Common myeloid progenitor, CD34-positive (primary cell): ENCODE results near the gene ARID4A.
A peak's percentile ranks its signal among the peaks of the same experiment; 100 is the strongest.

Experiments used
- CTCF ChIA-PET: fragments of 350-600 bp; sonication (Branson Sonifier 250); formaldehyde crosslinking; loops from one replicate; lab custom pipeline; 2021; ENCODE audit warnings: antibody characterized with exemption; lab: Charles Lee
- POLR2A ChIA-PET: fragments of 350-600 bp; sonication (Branson Sonifier 250); formaldehyde crosslinking; loops from one replicate; lab custom pipeline; 2021; ENCODE audit warnings: antibody characterized with exemption; lab: Charles Lee
- DNase-seq, 3 donors: peaks; one replicate each; pipeline versions ENCODE4 v3.0.0 to v3.0.0-alpha.2; 2013
- H3K27ac ChIP-seq, 2 experiments: 1 replicate in 1 of 2; 2 replicates in 1 of 2; pipeline ENCODE4 v1.7.0; 2013; ENCODE audit warnings: inconsistent platforms in 2 of 2, low read length in 2 of 2, mild to moderate bottlenecking in 2 of 2, low read depth in 1 of 2, moderate library complexity in 1 of 2; ENCODE audit not compliant: severe bottlenecking in 2 of 2, insufficient read depth in 1 of 2, poor library complexity in 1 of 2
- H3K27me3 ChIP-seq, 5 experiments: replicated peaks in 2 of 5; 1 replicate in 3 of 5; 2 replicates in 2 of 5; pipeline versions ENCODE4 v1.6.1 to v1.7.0; 2013; ENCODE audit warnings: low read length in 4 of 5, mild to moderate bottlenecking in 2 of 5, moderate library complexity in 2 of 5, inconsistent platforms in 1 of 5; ENCODE audit not compliant: insufficient read depth in 5 of 5, control insufficient read depth in 4 of 5
- H3K36me3 ChIP-seq, 4 experiments: 1 replicate in 2 of 4; 2 replicates in 2 of 4; pipeline versions ENCODE4 v1.6.1 to v1.7.0; 2013; ENCODE audit warnings: low read length in 3 of 4, control low read depth in 1 of 4, mild to moderate bottlenecking in 1 of 4; ENCODE audit not compliant: control insufficient read depth in 4 of 4, insufficient read depth in 4 of 4
- H3K4me1 ChIP-seq, 4 experiments: 1 replicate in 3 of 4; 2 replicates in 1 of 4; pipeline versions ENCODE4 v1.6.1 to v1.7.1; 2013; ENCODE audit warnings: low read length in 3 of 4, mild to moderate bottlenecking in 3 of 4, control low read depth in 1 of 4, inconsistent platforms in 1 of 4, moderate library complexity in 1 of 4; ENCODE audit not compliant: control insufficient read depth in 4 of 4, insufficient read depth in 4 of 4; ENCODE audit errors: control extremely low read depth in 1 of 4
- H3K4me3 ChIP-seq, 7 experiments: 1 replicate in 4 of 7; 2 replicates in 3 of 7; pipeline versions ENCODE4 v1.5.1 to v1.7.0; 2013; ENCODE audit warnings: mild to moderate bottlenecking in 7 of 7, low read length in 6 of 7, moderate library complexity in 6 of 7, inconsistent platforms in 2 of 7, low read depth in 2 of 7, control low read depth in 1 of 7; ENCODE audit not compliant: insufficient read depth in 4 of 7, control insufficient read depth in 1 of 7; ENCODE audit errors: extremely low read depth in 1 of 7
- H3K9me3 ChIP-seq, 5 experiments: 1 replicate in 4 of 5; 2 replicates in 1 of 5; pipeline versions ENCODE4 v1.6.1 to v1.7.1; 2013; ENCODE audit warnings: low read length in 4 of 5, mild to moderate bottlenecking in 2 of 5, inconsistent platforms in 1 of 5, low read depth in 1 of 5, moderate library complexity in 1 of 5; ENCODE audit not compliant: control insufficient read depth in 4 of 5, insufficient read depth in 2 of 5; ENCODE audit errors: control extremely low read depth in 1 of 5
- WGBS: methylation state at CpG from one replicate; pipeline ENCODE4 v1.1.5; 2013; ENCODE audit not compliant: insufficient coverage; 5-methylcytosine and 5-hydroxymethylcytosine counted together

ARID4A gene

DNA sequence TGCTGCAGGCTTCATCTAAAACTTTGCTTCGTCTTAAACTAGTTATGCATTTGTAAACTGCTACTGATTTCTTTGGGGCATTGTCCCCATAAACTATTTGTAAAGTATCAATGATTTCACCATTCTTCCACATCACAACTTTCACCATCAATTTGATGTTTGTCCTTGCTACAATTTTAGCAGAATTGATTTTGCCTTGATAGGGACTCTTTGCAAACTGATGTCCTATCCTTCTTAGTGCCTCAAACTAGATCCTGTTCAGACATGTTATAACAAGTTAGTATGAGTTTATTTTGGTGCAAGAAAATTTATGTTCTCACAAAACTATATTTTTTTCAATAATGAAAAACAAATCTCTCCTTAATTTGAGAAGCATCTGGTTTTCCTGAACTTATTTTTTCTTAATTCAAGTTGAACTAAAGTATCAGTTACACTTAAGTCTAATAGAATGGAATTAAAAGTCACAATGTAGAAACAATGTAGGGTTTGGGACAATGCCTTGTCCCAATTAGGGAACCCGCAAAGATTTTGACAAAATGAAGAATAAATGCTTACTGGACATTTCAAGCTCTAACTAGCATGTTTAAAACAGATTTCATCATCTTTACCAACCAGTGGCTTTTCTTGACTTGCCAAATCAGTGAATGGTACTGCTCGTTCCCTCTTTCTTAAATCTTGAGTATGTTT, 10.1 kb upstream of the ARID4A start:
- 50% methylated on average over 2 of the region's 3 CpGs for WGBS
- Histone ChIP-seq H3K36me3 (peaks cover 34 to 80% (median 56%) of the 10 kb centered on the region in 4 experiments), H3K27me3 (no peaks in the 10 kb centered on the region), H3K9me3 (no peaks in the 10 kb centered on the region), H3K27ac (no peak overlapping the region), H3K4me1 (peaks cover 0 to 15% (median 6%) of the 10 kb centered on the region in 4 experiments), H3K4me3 (no peak overlapping the region)
- CTCF ChIA-PET: interaction anchor here (1.5 to 1.6 kb wide), 2 partner anchors 10 kb away, joined by 3 to 6 read pairs; partner anchors contain the start of gene ARID4A
- POLR2A ChIA-PET: no interaction called here
- no peak for DNase-seq

DNA sequence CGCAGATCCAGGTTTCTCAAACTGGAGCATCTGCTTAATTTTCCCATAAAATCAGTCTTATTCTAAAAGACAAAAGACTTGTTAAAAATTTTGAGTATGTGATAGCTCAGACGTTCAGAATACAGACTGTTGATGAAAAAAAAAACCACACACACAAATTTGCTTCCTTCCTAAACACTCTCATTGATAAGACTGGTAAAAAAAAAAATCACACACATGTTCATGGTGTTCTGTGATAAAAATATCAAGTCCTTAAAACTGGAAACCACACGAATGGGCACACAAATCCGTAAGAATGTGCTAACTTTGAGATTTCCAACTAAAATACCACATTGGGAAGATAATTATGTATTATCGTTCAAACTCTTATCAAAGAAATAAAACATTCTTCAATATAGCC, 6.7 kb upstream of the ARID4A start:
- H3K36me3 ChIP-seq: peaks cover 22 to 79% (median 55%) of the 10 kb centered on the region in 4 experiments
- no peaks in the 10 kb centered on the region for H3K27me3 ChIP-seq
- DNase-seq: peak; percentile 36 to 68 (median 44)
- no CpG with 5 or more reads among the region's 5 CpGs for WGBS
- no peak overlapping the region for H3K27ac ChIP-seq
- POLR2A ChIA-PET: no interaction called here
- no peak overlapping the region for H3K4me3 ChIP-seq
- H3K9me3 ChIP-seq: no peaks in the 10 kb centered on the region
- peaks cover 10 to 27% (median 14%) of the 10 kb centered on the region in 4 experiments for H3K4me1 ChIP-seq
- CTCF ChIA-PET: interaction anchor here (1.2 kb wide), 1 partner anchor 48 kb away, joined by 3 read pairs; no protein-coding TSS in a partner anchor

DNA sequence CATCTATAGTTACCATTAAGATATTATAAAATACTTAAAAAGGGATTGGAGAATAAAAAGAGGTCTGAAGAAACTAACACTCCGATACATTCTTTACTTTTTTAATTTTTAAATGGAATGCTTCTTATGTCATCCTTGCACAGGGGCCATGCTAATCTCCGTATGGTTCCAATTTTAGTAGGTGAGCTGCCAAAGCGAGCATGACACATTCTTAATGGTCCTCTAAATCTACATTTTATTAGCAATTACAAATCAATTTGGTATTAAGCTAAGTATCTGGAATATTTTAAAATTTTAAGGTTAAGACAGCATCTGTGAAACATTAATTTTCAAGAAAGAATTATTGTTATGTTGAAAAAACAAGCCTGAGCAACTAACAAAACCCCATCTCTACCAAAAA, 6.2 kb upstream of the ARID4A start:
- no peak overlapping the region for H3K27ac ChIP-seq
- no peaks in the 10 kb centered on the region for H3K27me3 ChIP-seq
- CTCF ChIA-PET: interaction anchor here (1.2 kb wide), 1 partner anchor 47 kb away, joined by 3 read pairs; no protein-coding TSS in a partner anchor
- POLR2A ChIA-PET: no interaction called here
- no CpG with 5 or more reads among the region's 3 CpGs for WGBS
- no peak overlapping the region for H3K4me3 ChIP-seq
- peaks cover 12 to 33% (median 17%) of the 10 kb centered on the region in 4 experiments for H3K4me1 ChIP-seq
- no peaks in the 10 kb centered on the region for H3K9me3 ChIP-seq
- no peak for DNase-seq
- H3K36me3 ChIP-seq: peaks cover 18 to 74% (median 53%) of the 10 kb centered on the region in 4 experiments

DNA sequence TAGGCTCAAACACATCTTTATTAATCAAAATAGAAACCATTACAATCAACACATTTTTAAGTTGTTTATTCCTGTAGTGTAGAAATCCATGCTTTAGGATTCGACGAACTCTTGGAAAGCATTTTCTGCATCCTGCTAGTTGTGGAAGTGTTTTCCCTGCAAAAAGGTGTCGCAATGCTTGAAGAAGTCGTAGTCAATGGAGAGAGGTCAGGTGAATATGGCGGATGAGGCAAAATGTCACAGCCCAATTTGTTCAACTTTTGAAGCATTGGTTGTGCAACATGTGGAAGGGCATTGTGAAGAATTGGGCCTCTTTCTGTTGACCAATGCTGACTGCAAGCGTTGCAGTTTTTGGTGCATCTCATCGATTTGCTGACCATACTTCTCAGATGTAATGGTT, 4.2 kb upstream of the ARID4A start:
- POLR2A ChIA-PET: no interaction called here
- DNase-seq: no peak
- Histone ChIP-seq H3K27me3 (no peaks in the 10 kb centered on the region), H3K36me3 (peaks cover 9 to 59% (median 37%) of the 10 kb centered on the region in 4 experiments), H3K4me1 (peaks cover 12 to 35% (median 18%) of the 10 kb centered on the region in 4 experiments), H3K27ac (no peak overlapping the region), H3K9me3 (no peaks in the 10 kb centered on the region), H3K4me3 (no peak overlapping the region)
- 97% methylated on average over 7 of the region's 7 CpGs for WGBS
- CTCF ChIA-PET: no interaction called here

GRCh38 chr14:58296726-58297125, 1.6 kb upstream of the ARID4A start:
- H3K36me3 ChIP-seq: peaks cover 5 to 41% (median 21%) of the 10 kb centered on the region in 4 experiments
- DNase-seq: peak in 1 of 3 donors; percentile 15
- POLR2A ChIA-PET: no interaction called here
- whole genome bisulfite sequencing: 38% methylated on average over 1 of the region's 3 CpGs
- H3K4me3 ChIP-seq: peak overlapping the region in 6 of 7 experiments; percentile 95 to 100 (median 99)
- peaks cover 18 to 46% (median 30%) of the 10 kb centered on the region in 4 experiments for H3K4me1 ChIP-seq
- H3K9me3 ChIP-seq: no peaks in the 10 kb centered on the region
- CTCF ChIA-PET: interaction anchor here (0.6 kb wide), 1 partner anchor 15 kb away, joined by 3 read pairs; no protein-coding TSS in a partner anchor
- peak overlapping the region; percentile 98 for H3K27ac ChIP-seq
- H3K27me3 ChIP-seq: no peaks in the 10 kb centered on the region

GRCh38 chr14:58297412-58297761, 968 bp upstream of the ARID4A start:
- CTCF ChIA-PET: interaction anchor here (0.9 to 1.1 kb wide), 2 partner anchors 8 to 55 kb away, joined by 3 read pairs; no protein-coding TSS in a partner anchor
- Histone ChIP-seq H3K4me1 (peaks cover 17 to 39% (median 29%) of the 10 kb centered on the region in 4 experiments), H3K9me3 (no peaks in the 10 kb centered on the region), H3K27me3 (no peaks in the 10 kb centered on the region), H3K36me3 (peaks cover 5 to 37% (median 22%) of the 10 kb centered on the region in 4 experiments), H3K4me3 (peak overlapping the region; percentile 95 to 100 (median 99)), H3K27ac (peak overlapping the region; percentile 98)
- POLR2A ChIA-PET: interaction anchor here (1.0 kb wide), 2 partner anchors 17 to 97 kb away, joined by 3 read pairs; partner anchors contain the start of gene ACTR10
- peak in 1 of 3 donors; percentile 22 for DNase-seq
- 0% methylated on average over 10 of the region's 10 CpGs for WGBS
